RPMI8226 (cell line): ENCODE data around the gene AIF1.
A peak's percentile ranks its signal among the peaks of the same experiment; 100 is the strongest.

Experiments
- DNase-seq: peaks from one replicate; pipeline ENCODE4 v3.0.0-alpha.2; 2015

The AIF1 gene

GRCh38 chr6:31614684-31615578 lies at the start of gene AIF1:
TSS of gene AIF1 (plus strand) at chr6:31615234. CDS start at chr6:31615330, 96 bp downstream.
- peak; percentile 55 for DNase-seq

DNA sequence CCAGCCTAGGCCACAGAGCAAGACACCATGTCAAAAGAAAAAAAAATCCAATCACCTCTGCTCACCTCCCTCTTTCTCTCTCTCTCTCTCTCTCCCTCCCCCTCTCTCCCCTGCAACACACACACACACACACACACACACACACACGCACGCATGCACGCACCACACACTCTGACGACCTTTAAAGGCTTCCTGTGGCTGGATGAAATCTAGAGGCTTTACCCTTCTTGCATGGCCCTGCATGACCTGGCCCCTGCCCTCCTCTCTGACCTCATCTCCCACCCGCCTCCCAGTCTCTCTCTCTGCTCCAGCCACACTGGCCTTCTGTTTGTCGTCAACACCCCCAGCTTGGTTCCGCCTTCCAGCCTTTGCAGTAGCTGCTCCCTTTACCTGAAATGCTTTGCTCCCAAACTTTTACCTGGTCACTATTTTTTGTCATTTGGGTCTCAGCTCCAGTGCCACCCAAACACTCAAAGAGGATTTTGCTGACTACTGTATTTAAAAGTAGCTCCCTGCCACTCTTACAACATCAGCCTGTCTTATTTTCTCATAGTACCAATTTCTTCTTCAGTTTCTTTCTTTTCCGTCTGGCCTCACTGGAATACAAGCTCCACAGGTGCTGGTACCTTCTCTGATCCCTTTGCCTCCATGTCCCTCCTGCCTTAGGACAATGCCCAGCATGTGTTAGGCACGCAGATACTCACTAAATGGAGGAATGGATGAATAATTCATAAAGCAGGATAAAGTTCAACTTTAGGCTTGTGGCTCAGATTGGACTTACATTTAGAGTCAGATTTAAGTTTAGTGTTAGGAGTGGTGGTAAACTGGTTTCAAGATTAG lies 47.3 kb upstream of the AIF1 start:
- peak; percentile 10 for DNase-seq

- peak; percentile 74 for DNase-seq
Observed at GRCh38 chr6:31568537-31568961, 46.5 kb upstream of the AIF1 start.

GRCh38 chr6:31569861-31570536 lies 45.0 kb upstream of the AIF1 start:
- no peak for DNase-seq

DNA sequence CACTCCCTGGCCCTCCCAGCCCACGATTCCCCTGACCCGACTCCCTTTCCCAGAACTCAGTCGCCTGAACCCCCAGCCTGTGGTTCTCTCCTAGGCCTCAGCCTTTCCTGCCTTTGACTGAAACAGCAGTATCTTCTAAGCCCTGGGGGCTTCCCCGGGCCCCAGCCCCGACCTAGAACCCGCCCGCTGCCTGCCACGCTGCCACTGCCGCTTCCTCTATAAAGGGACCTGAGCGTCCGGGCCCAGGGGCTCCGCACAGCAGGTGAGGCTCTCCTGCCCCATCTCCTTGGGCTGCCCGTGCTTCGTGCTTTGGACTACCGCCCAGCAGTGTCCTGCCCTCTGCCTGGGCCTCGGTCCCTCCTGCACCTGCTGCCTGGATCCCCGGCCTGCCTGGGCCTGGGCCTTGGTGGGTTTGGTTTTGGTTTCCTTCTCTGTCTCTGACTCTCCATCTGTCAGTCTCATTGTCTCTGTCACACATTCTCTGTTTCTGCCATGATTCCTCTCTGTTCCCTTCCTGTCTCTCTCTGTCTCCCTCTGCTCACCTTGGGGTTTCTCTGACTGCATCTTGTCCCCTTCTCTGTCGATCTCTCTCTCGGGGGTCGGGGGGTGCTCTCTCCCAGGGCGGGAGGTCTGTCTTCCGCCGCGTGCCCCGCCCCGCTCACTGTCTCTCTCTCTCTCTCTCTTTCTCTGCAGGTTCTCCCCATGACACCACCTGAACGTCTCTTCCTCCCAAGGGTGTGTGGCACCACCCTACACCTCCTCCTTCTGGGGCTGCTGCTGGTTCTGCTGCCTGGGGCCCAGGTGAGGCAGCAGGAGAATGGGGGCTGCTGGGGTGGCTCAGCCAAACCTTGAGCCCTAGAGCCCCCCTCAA lies 42.8 kb upstream of the AIF1 start, which contains the start of gene LTA:
TSS of gene LTA (plus strand) at position 249 of the 871 bp plus-strand sequence. CDS start at position 703, 454 bp downstream.
- DNase-seq: no peak

DNA sequence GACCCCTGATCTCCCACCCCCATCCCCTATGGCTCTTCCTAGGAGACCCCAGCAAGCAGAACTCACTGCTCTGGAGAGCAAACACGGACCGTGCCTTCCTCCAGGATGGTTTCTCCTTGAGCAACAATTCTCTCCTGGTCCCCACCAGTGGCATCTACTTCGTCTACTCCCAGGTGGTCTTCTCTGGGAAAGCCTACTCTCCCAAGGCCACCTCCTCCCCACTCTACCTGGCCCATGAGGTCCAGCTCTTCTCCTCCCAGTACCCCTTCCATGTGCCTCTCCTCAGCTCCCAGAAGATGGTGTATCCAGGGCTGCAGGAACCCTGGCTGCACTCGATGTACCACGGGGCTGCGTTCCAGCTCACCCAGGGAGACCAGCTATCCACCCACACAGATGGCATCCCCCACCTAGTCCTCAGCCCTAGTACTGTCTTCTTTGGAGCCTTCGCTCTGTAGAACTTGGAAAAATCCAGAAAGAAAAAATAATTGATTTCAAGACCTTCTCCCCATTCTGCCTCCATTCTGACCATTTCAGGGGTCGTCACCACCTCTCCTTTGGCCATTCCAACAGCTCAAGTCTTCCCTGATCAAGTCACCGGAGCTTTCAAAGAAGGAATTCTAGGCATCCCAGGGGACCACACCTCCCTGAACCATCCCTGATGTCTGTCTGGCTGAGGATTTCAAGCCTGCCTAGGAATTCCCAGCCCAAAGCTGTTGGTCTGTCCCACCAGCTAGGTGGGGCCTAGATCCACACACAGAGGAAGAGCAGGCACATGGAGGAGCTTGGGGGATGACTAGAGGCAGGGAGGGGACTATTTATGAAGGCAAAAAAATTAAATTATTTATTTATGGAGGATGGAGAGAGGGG lies 41.6 kb upstream of the AIF1 start:
- no peak for DNase-seq

DNA sequence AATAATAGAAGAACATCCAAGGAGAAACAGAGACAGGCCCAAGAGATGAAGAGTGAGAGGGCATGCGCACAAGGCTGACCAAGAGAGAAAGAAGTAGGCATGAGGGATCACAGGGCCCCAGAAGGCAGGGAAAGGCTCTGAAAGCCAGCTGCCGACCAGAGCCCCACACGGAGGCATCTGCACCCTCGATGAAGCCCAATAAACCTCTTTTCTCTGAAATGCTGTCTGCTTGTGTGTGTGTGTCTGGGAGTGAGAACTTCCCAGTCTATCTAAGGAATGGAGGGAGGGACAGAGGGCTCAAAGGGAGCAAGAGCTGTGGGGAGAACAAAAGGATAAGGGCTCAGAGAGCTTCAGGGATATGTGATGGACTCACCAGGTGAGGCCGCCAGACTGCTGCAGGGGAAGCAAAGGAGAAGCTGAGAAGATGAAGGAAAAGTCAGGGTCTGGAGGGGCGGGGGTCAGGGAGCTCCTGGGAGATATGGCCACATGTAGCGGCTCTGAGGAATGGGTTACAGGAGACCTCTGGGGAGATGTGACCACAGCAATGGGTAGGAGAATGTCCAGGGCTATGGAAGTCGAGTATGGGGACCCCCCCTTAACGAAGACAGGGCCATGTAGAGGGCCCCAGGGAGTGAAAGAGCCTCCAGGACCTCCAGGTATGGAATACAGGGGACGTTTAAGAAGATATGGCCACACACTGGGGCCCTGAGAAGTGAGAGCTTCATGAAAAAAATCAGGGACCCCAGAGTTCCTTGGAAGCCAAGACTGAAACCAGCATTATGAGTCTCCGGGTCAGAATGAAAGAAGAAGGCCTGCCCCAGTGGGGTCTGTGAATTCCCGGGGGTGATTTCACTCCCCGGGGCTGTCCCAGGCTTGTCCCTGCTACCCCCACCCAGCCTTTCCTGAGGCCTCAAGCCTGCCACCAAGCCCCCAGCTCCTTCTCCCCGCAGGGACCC lies 40.6 kb upstream of the AIF1 start:
- DNase-seq: no peak

DNA sequence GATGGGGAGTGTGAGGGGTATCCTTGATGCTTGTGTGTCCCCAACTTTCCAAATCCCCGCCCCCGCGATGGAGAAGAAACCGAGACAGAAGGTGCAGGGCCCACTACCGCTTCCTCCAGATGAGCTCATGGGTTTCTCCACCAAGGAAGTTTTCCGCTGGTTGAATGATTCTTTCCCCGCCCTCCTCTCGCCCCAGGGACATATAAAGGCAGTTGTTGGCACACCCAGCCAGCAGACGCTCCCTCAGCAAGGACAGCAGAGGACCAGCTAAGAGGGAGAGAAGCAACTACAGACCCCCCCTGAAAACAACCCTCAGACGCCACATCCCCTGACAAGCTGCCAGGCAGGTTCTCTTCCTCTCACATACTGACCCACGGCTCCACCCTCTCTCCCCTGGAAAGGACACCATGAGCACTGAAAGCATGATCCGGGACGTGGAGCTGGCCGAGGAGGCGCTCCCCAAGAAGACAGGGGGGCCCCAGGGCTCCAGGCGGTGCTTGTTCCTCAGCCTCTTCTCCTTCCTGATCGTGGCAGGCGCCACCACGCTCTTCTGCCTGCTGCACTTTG lies 39.6 kb upstream of the AIF1 start, which contains the start of gene TNF:
TSS of gene TNF (plus strand) at position 231 of the 567 bp plus-strand sequence. CDS start at position 408, 177 bp downstream.
- no peak for DNase-seq

DNA sequence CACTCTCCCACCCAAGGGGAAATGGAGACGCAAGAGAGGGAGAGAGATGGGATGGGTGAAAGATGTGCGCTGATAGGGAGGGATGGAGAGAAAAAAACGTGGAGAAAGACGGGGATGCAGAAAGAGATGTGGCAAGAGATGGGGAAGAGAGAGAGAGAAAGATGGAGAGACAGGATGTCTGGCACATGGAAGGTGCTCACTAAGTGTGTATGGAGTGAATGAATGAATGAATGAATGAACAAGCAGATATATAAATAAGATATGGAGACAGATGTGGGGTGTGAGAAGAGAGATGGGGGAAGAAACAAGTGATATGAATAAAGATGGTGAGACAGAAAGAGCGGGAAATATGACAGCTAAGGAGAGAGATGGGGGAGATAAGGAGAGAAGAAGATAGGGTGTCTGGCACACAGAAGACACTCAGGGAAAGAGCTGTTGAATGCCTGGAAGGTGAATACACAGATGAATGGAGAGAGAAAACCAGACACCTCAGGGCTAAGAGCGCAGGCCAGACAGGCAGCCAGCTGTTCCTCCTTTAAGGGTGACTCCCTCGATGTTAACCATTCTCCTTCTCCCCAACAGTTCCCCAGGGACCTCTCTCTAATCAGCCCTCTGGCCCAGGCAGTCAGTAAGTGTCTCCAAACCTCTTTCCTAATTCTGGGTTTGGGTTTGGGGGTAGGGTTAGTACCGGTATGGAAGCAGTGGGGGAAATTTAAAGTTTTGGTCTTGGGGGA lies 38.9 kb upstream of the AIF1 start:
- DNase-seq: no peak

- DNase-seq: no peak
Observed at GRCh38 chr6:31576897-31577578, 38.0 kb upstream of the AIF1 start.

- no peak for DNase-seq
Observed at GRCh38 chr6:31577579-31577966, 37.5 kb upstream of the AIF1 start.

DNA sequence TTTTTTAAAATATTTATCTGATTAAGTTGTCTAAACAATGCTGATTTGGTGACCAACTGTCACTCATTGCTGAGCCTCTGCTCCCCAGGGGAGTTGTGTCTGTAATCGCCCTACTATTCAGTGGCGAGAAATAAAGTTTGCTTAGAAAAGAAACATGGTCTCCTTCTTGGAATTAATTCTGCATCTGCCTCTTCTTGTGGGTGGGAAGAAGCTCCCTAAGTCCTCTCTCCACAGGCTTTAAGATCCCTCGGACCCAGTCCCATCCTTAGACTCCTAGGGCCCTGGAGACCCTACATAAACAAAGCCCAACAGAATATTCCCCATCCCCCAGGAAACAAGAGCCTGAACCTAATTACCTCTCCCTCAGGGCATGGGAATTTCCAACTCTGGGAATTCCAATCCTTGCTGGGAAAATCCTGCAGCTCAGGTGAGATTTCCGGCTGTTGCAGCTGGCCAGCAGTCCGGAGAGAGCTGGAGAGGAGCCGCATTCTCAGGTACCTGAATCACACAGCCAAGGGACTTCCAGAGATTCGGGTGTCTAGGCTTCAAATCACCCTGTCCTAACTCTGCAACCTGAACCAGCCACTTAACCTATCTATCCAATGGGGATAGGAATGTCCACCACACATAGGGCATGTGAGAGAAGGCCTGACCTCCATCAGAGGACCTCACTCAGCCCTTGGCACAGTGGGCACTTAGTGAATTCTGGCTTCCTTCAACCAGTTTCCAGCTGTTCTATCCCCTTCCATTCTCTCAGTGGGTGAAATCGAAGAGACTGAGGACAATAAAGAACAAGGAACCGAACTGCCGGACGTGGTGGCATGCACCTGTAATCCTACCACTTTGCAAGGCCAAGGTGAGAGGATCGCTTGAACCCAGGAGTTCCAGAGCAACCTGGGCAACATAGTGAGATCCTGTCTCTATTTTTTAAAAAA lies 36.6 kb upstream of the AIF1 start:
- no peak for DNase-seq

DNA sequence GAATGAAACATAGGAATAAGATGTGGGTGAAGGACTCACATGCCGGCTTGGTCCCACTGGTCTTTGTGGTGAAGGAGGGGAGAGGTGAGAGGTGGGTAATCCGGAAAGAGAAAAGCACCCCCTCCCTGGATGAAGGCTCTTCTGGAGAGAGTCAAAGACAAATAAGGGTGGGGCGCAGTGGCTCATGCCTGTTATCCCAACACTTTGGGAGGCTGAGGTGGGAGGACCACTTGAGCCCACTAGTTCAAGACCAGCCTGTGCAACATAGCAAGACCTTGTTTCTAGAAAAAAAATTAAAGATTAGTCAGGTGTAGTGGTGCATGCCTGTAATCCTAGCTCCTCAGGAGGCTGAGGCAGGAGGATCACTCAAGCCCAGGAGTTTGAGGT lies 35.9 kb upstream of the AIF1 start:
- DNase-seq: no peak

DNA sequence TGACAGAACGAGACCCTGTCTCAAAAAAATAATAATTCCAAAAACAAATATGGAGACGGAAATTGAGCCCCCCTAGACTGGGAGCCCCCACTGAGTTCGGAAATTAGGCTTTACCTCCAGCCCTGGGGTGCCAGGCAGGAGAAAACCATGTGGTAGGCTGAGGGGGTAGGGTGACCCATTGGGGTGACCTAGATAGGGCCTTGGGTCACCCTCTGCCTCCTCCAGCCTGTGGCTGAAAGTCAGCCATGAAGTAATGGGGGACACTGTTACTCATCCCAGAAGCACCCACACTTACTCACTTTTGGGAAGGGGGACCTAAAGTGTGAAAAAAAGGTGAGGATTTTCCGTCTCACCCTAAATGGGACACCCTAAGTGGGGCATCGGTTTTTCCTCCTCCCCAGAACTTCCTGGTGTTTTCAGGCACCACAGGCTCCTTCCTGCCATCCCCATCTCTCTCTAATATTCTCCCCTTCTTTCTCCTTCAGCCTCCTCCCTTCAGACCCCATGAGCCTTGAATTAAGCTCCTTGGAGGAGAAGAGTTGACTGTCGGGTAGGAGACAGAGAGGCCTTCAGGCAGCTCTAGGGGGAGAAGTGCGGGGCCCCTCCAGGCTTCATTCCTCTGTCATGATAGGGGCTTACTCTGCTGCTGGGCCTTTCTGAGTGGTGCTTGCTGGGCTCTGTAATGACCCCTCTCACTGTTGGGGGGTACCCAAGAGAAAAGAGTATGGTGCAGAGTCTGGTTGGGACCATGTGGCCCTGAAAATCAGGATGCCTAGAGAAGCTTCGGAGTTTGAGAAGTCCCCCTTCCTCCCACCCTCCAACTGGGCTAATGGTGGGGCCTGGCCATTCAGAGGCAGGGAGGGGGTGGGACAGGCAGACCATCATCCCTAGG lies 35.2 kb upstream of the AIF1 start:
- DNase-seq: no peak

GRCh38 chr6:31580438-31580740 lies 34.6 kb upstream of the AIF1 start:
- no peak for DNase-seq
